ENCODE data around the gene CEP89.

The CEP89 gene

GRCh38 chr19:32935629-32936028 is 36.1 kb downstream of the CEP89 start:
- no peak for TF ChIP-seq CTCF (IDR thresholded peaks at IDR 0.05; ENCODE audit: low read depth, low read length, missing control alignments)
- no peak overlapping the region for H3K4me3 ChIP-seq (replicated peaks; ENCODE audit: low read depth, low read length)
- no peak for DNase-seq (ENCODE audit: extremely low read depth, low read depth)

- H3K4me3 ChIP-seq (replicated peaks; ENCODE audit: low read depth, low read length): no peak overlapping the region
- no peak for TF ChIP-seq CTCF (IDR thresholded peaks at IDR 0.05; ENCODE audit: low read depth, low read length, missing control alignments)
- DNase-seq (ENCODE audit: extremely low read depth, low read depth): no peak
These were observed 38.2 kb downstream of the CEP89 start for GRCh38 chr19:32933571-32933970.

- TF ChIP-seq CTCF (IDR thresholded peaks at IDR 0.05; ENCODE audit: low read depth, low read length, missing control alignments): no peak
- no peak overlapping the region for H3K4me3 ChIP-seq (replicated peaks; ENCODE audit: low read depth, low read length)
- no peak for DNase-seq (ENCODE audit: extremely low read depth, low read depth)
These were observed 41.2 kb downstream of the CEP89 start for GRCh38 chr19:32930567-32930966.

GRCh38 chr19:32928806-32929205 is 43.0 kb downstream of the CEP89 start:
- TF ChIP-seq CTCF (IDR thresholded peaks at IDR 0.05; ENCODE audit: low read depth, low read length, missing control alignments): no peak
- DNase-seq (ENCODE audit: extremely low read depth, low read depth): no peak
- no peak overlapping the region for H3K4me3 ChIP-seq (replicated peaks; ENCODE audit: low read depth, low read length)

- no peak for DNase-seq (ENCODE audit: extremely low read depth, low read depth)
- TF ChIP-seq CTCF (IDR thresholded peaks at IDR 0.05; ENCODE audit: low read depth, low read length, missing control alignments): no peak
- H3K4me3 ChIP-seq (replicated peaks; ENCODE audit: low read depth, low read length): no peak overlapping the region
These were observed 47.6 kb downstream of the CEP89 start for GRCh38 chr19:32924200-32924599.

GRCh38 chr19:32921624-32922023 is 50.1 kb downstream of the CEP89 start:
- no peak for TF ChIP-seq CTCF (IDR thresholded peaks at IDR 0.05; ENCODE audit: low read depth, low read length, missing control alignments)
- DNase-seq (ENCODE audit: extremely low read depth, low read depth): no peak
- H3K4me3 ChIP-seq (replicated peaks; ENCODE audit: low read depth, low read length): no peak overlapping the region

- H3K4me3 ChIP-seq (replicated peaks; ENCODE audit: low read depth, low read length): no peak overlapping the region
- no peak for DNase-seq (ENCODE audit: extremely low read depth, low read depth)
- TF ChIP-seq CTCF (IDR thresholded peaks at IDR 0.05; ENCODE audit: low read depth, low read length, missing control alignments): no peak
These were observed 52.4 kb downstream of the CEP89 start for GRCh38 chr19:32919365-32919764.
